ENCODE measurements around the gene SERPINA9.
"Not testable (repeated sequence)": the region's sequence is repeated elsewhere in the genome, so short reads cannot be mapped to it uniquely, and the experiment has no call there.

SERPINA9 gene

GRCh38 chr14:94421316-94421715 lies 54.7 kb downstream of the SERPINA9 start:
- no peak for DNase-seq

GRCh38 chr14:94417497-94418205 lies 58.3 kb downstream of the SERPINA9 start:
- DNase-seq, result not testable (repeated sequence)

Measured in activated naive CD4-positive, alpha-beta T cell treated with anti-CD3 and anti-CD28 coated beads, Interleukin-2, amount 50 U/mL, for 16 hours (primary cell).